Neural progenitor cell (in vitro differentiated cells): ENCODE data around the gene MN1. TPM values are rescaled to one million over a fixed set of nuclear protein-coding genes. Genes with fewer than 3 reads are reported as not detected.

ENCODE experiments used
- DNase-seq: peaks from one replicate; pipeline ENCODE4 v3.0.0-alpha.2; 2016; ENCODE audit warnings: low spot score
- H2AFZ ChIP-seq: fragments of 200-600 bp; sonication (generic); replicated peaks from 2 replicates; pipeline ENCODE4 v1.6.1; 2016; ENCODE audit warnings: antibody characterized with exemption
- H3F3A ChIP-seq: fragments of 200-600 bp; sonication (generic); 2 replicates; pipeline ENCODE4 v1.6.1; 2016; ENCODE audit warnings: antibody characterized with exemption, low read depth
- H3K27ac ChIP-seq: fragments of 200-600 bp; sonication (generic); 2 replicates; pipeline ENCODE4 v1.5.1; 2016; ENCODE audit warnings: mild to moderate bottlenecking
- H3K27me3 ChIP-seq: fragments of 200-600 bp; sonication (generic); 2 replicates; pipeline ENCODE4 v1.6.1; 2016; ENCODE audit warnings: mild to moderate bottlenecking, moderate library complexity
- H3K36me3 ChIP-seq: fragments of 200-600 bp; sonication (generic); 2 replicates; pipeline ENCODE4 v1.5.1; 2016
- H3K4me1 ChIP-seq: fragments of 200-600 bp; sonication (generic); 2 replicates; pipeline ENCODE4 v1.6.1; 2016; ENCODE audit warnings: mixed run types
- H3K4me2 ChIP-seq: fragments of 200-600 bp; sonication (generic); 2 replicates; pipeline ENCODE4 v1.6.1; 2016
- H3K4me3 ChIP-seq: fragments of 200-600 bp; sonication (generic); 2 replicates; pipeline ENCODE4 v1.5.1; 2016
- H3K79me2 ChIP-seq: fragments of 200-600 bp; sonication (generic); 2 replicates; pipeline ENCODE4 v1.6.1; 2016; ENCODE audit warnings: low read depth
- H3K9ac ChIP-seq: fragments of 200-600 bp; sonication (generic); 2 replicates; pipeline ENCODE4 v1.6.1; 2016
- H3K9me3 ChIP-seq: fragments of 200-600 bp; sonication (generic); 2 replicates; pipeline ENCODE4 v1.5.1; 2016; ENCODE audit warnings: low read depth
- H4K20me1 ChIP-seq: fragments of 200-600 bp; sonication (generic); 2 replicates; pipeline ENCODE4 v1.6.1; 2016; ENCODE audit warnings: low read depth
- H3K27ac Mint-ChIP-seq: 3 replicates; pipeline ENCODE4 v1.8.0; 2021; ENCODE audit warnings: mixed read lengths
- H3K27me3 Mint-ChIP-seq: 2 replicates; pipeline ENCODE4 v1.8.0; 2022; ENCODE audit warnings: low read depth, mild to moderate bottlenecking, inconsistent platforms, moderate library complexity, mixed read lengths; ENCODE audit not compliant: insufficient read depth
- H3K36me3 Mint-ChIP-seq: 3 replicates; pipeline ENCODE4 v1.8.0; 2021; ENCODE audit warnings: mixed read lengths
- H3K4me1 Mint-ChIP-seq: 3 replicates; pipeline ENCODE4 v1.8.0; 2021; ENCODE audit warnings: mixed read lengths
- H3K4me3 Mint-ChIP-seq: 3 replicates; pipeline ENCODE4 v1.8.0; 2021; ENCODE audit warnings: mild to moderate bottlenecking, moderate library complexity, mixed read lengths
- H3K9me3 Mint-ChIP-seq: 3 replicates; pipeline ENCODE4 v1.8.0; 2020; ENCODE audit warnings: mixed read lengths
- CTCF ChIP-seq: fragments of 200-600 bp; sonication (generic); IDR thresholded peaks from 2 replicates; pipeline ENCODE4 v1.5.1; 2017; ENCODE audit warnings: antibody characterized with exemption, mild to moderate bottlenecking
- EZH2 ChIP-seq: fragments of 200-600 bp; sonication (generic); IDR thresholded peaks from 2 replicates; pipeline ENCODE4 v1.6.1; 2017; ENCODE audit warnings: antibody characterized with exemption, mild to moderate bottlenecking, moderate library complexity
- EZH2phosphoT487 ChIP-seq: fragments of 200-600 bp; sonication (generic); IDR thresholded peaks from 2 replicates; pipeline ENCODE4 v1.6.1; 2017; ENCODE audit warnings: antibody characterized with exemption
- total RNA-seq: library from RNA; depleted of rRNA; stranded (reverse); fragments of >200 nt; gene quantifications from 2 replicates; pipeline ENCODE4 v1.2.3, GENCODE V29; 2015; ENCODE audit warnings: low replicate concordance

The MN1 gene
- total RNA-seq, 1 donor from 2014 or later: 13.3 TPM

DNA sequence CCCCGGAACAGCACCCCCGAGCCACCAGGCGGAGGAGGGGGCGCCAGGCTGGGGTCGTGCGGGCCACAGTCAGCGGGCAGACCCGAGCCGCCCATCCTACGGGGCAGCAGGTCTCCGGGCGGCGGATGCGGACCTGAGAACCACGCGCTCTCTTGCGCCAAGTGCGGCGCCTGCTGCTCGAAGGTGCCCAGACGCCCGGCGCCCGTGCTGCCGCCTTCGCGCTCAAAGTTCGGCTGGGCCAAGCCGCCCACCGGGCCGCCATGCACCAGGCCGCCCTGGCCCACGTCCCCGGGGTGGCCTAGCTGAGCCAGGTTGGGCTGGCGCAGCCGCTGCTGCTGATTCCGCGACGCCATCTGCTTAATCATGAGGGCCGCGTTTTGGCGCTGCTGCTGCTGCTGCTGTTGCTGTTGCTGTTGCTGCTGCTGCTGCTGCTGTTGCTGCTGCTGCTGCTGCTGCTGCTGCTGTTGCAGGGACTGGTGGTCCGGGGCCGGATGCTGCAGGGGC is 3.0 kb downstream of the MN1 start:
- H3K9ac ChIP-seq: no peak overlapping the region
- Mint-ChIP-seq H3K36me3 (peaks cover 10% of the 10 kb centered on the region), H3K4me3 (peak overlapping the region; percentile 79), H3K4me1 (peaks cover 52% of the 10 kb centered on the region), H3K27ac (peak overlapping the region; percentile 57), H3K27me3 (peaks cover 9% of the 10 kb centered on the region), H3K9me3 (no peaks in the 10 kb centered on the region)
- H3K27me3 ChIP-seq: peaks cover 64% of the 10 kb centered on the region
- no peaks in the 10 kb centered on the region for H3K9me3 ChIP-seq
- TF ChIP-seq CTCF (peak; percentile 6), EZH2phosphoT487 (peak; percentile 57), EZH2 (peak; percentile 17)
- peak; percentile 67 for DNase-seq
- H3F3A ChIP-seq: peaks cover 41% of the 10 kb centered on the region
- H3K36me3 ChIP-seq: peaks cover 5% of the 10 kb centered on the region
- H3K4me3 ChIP-seq: peak overlapping the region; percentile 68
- peaks cover 80% of the 10 kb centered on the region for H3K4me1 ChIP-seq
- H3K79me2 ChIP-seq: peaks cover 81% of the 10 kb centered on the region
- H3K27ac ChIP-seq: no peak overlapping the region
- peak overlapping the region; percentile 93 for H3K4me2 ChIP-seq
- peaks cover 72% of the 10 kb centered on the region for H4K20me1 ChIP-seq
- no peak overlapping the region for H2AFZ ChIP-seq

- H3F3A ChIP-seq: peaks cover 43% of the 10 kb centered on the region
- TF ChIP-seq CTCF: no peak
- TF ChIP-seq EZH2: peak; percentile 47
- peak; percentile 27 for TF ChIP-seq EZH2phosphoT487
- peaks cover 7% of the 10 kb centered on the region for H3K36me3 ChIP-seq
- Mint-ChIP-seq H3K4me1 (peaks cover 52% of the 10 kb centered on the region), H3K36me3 (peaks cover 10% of the 10 kb centered on the region), H3K4me3 (no peak overlapping the region), H3K27ac (no peak overlapping the region), H3K27me3 (peaks cover 9% of the 10 kb centered on the region), H3K9me3 (no peaks in the 10 kb centered on the region)
- DNase-seq: peak; percentile 57
- H3K27me3 ChIP-seq: peaks cover 58% of the 10 kb centered on the region
- H3K4me3 ChIP-seq: peak overlapping the region; percentile 68
- H3K4me1 ChIP-seq: peaks cover 80% of the 10 kb centered on the region
- peak overlapping the region; percentile 93 for H3K4me2 ChIP-seq
- no peak overlapping the region for H3K27ac ChIP-seq
- no peak overlapping the region for H3K9ac ChIP-seq
- peaks cover 80% of the 10 kb centered on the region for H4K20me1 ChIP-seq
- H3K9me3 ChIP-seq: no peaks in the 10 kb centered on the region
- H3K79me2 ChIP-seq: peaks cover 89% of the 10 kb centered on the region
- no peak overlapping the region for H2AFZ ChIP-seq
Observed at GRCh38 chr22:27797520-27798391, 3.8 kb downstream of the MN1 start.

DNA sequence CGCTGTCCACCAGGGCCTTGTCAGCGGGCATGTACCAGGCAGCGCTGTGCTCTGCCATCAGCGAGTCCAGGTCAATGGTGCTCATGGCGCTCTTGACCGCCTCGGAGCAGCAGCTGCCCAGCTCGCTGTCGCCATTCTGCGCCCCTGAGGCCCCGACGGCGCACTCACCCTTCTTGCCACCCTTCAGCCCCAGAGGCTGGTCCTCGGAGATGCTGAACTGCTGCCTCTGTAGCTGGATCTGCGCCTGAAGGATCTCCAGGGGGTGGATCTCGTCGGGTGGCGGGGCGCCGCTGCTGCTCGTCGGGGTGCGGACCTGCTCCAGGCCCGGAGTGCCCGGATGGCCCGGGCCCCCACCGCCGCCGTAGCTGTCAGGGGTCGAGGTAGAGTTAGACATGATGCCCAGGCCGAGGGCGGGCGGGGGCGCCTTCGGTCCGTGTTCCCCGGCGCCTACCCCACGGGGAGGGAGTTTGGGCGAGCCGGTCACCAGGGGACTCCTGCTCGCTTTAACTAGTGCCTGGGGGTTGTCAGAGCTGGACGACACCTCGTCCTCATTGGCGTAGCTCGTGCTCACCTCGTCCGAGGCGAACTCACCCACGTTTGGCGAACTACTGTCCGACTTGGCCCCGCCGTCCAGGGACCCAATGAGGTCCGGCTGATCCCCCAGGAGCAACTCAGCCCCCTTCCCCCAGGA is 4.6 kb downstream of the MN1 start:
- Histone ChIP-seq H3K9ac (no peak overlapping the region), H3K4me1 (peaks cover 81% of the 10 kb centered on the region), H3K9me3 (no peaks in the 10 kb centered on the region), H3K27me3 (peaks cover 53% of the 10 kb centered on the region), H3K4me2 (peak overlapping the region; percentile 93), H2AFZ (no peak overlapping the region), H3K36me3 (peaks cover 7% of the 10 kb centered on the region), H3F3A (peaks cover 51% of the 10 kb centered on the region), H4K20me1 (peaks cover 88% of the 10 kb centered on the region), H3K27ac (no peak overlapping the region), H3K79me2 (peaks cover 97% of the 10 kb centered on the region), H3K4me3 (peak overlapping the region; percentile 68)
- DNase-seq: no peak
- peaks cover 51% of the 10 kb centered on the region for H3K4me1 Mint-ChIP-seq
- H3K36me3 Mint-ChIP-seq: peaks cover 10% of the 10 kb centered on the region
- H3K9me3 Mint-ChIP-seq: no peaks in the 10 kb centered on the region
- H3K27me3 Mint-ChIP-seq: peaks cover 6% of the 10 kb centered on the region
- H3K4me3 Mint-ChIP-seq: peak overlapping the region; percentile 86
- TF ChIP-seq EZH2phosphoT487 (no peak), CTCF (no peak), EZH2 (no peak)
- H3K27ac Mint-ChIP-seq: no peak overlapping the region
